NOMO-1 treated with dmso at 0.1 percent for 144 hours (cell line): ENCODE data around the gene COPE.
A peak's percentile ranks its signal among the peaks of the same experiment; 100 is the strongest.
"Not testable (repeated sequence)": the region's sequence is repeated elsewhere in the genome, so short reads cannot be mapped to it uniquely, and the experiment has no call there.

ENCODE experiments used
- DNase-seq: peaks from one replicate; lab custom pipeline; 2025; ENCODE audit not compliant: unreplicated experiment; lab: John Stamatoyannopoulos, UW

Gene COPE

DNA sequence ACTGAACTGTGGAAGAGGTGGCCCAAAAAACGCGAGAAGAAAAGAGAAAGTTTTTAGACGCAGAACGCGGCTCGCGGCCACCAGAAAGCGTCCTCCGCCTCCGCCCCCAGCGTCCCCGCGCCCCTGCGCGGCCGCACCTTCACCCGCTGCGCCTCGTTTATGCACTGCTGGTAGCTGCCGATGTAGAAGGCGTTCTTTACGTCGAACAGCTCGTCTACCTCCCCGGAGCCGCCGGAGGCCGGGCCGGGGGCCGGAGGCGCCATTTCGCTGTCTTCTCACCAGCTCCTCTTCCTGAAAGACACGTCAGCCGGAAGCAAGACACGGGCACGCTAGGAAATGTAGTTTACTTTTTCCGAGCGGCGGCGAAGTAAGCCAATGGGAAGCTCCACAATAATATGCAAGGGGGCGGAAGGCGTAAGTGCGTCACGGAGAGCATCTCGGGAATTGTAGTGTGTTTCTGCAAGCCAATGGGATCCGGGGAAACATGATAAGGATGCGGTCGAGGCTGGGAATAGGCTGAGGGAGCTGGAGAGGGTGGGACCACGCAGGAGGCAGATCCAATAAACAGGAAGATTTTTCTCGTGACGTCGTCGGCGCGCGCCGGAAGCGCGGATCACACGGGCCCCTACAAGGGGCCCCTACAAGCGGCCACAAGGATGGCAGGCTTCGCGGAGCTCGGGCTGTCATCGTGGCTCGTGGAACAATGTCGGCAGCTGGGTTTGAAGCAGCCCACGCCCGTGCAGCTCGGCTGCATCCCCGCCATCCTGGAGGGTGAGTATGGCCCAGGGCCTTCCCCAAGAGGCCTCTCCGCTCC, at the start of gene COPE, which contains the start of gene DDX49:
COPE (minus strand) TSS at position 302 of the 814 bp plus-strand sequence; CDS start at position 263, 39 bp downstream.
DDX49 (plus strand) TSS at position 630 of the 814 bp plus-strand sequence; CDS start at position 657, 27 bp downstream.
- peak; percentile 99 for DNase-seq

DNA sequence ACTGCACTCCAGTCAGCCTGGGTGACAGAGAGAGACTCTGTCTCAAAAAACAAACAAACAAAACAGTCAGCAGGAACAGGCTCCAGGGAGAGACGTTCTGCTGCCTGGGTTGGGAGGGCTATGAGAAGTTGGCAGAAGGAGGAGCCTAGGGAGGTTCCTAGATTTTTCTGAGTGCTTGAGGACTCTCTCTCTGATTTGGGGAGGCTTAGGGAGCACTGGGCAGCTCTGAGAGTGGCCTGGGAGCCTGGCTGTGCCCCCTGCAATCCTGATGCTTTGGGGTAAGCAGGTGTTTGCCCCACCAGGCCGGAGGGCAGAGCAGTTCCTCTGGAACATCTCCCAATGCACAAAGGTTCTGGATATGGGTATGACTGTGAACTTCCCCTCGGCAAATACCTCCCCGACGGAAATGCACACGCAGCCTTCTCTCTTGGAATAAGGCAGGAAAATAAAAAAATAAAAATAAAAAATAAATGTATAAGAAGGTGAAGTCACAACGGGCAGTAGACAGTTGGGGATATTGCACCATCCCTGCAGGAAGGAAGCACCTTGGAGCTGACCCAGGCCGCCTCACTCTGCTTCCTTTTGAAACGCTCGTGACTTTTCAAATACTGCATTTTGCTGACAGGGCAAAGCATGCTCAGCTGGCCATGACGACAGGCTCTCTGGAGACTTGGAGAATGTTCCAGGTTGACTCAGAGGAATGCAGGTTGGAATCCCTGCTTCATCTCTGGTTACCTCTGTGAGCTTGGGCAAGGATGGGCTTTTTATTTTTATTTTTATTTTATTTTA, 48.4 kb upstream of the COPE start:
- DNase-seq: peak; percentile 85

DNA sequence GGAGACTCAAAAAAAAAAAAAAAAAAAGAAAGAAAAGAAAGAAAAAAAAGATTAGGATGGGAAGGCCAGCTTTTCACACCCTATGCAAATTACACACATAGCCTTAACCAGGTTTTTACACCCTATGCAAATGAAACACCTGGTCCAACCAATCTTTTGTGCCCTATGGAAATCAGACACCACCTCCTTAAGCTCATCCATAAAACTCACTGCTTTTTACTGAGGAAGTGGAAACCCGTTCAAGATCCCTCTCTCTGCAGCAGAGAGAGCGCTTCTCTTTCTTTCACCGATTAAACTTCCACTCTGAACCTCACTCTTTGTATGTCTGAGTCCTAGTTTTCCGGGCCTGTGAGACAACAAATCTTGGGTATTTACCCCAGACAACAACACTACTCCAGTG, 47.1 kb upstream of the COPE start:
- DNase-seq: peak; percentile 38

DNA sequence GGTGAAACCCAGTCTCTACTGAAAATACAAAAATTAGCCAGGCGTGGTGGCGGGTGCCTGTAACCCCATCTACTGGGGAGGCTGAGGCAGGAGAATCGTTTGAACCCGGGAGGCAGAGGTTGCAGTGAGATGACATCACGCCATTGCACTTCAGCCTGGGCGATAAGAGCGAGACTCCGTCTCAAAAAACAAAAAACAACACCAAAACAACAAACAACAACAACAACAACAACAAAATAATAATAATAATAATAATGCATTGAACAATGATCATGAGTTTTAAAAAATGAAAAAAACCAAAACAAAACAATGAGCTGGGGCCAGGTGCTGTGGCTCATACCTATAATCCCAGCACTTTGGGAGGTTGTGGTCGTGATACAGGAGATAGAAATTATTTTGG, 44.9 kb upstream of the COPE start:
- no peak for DNase-seq

DNA sequence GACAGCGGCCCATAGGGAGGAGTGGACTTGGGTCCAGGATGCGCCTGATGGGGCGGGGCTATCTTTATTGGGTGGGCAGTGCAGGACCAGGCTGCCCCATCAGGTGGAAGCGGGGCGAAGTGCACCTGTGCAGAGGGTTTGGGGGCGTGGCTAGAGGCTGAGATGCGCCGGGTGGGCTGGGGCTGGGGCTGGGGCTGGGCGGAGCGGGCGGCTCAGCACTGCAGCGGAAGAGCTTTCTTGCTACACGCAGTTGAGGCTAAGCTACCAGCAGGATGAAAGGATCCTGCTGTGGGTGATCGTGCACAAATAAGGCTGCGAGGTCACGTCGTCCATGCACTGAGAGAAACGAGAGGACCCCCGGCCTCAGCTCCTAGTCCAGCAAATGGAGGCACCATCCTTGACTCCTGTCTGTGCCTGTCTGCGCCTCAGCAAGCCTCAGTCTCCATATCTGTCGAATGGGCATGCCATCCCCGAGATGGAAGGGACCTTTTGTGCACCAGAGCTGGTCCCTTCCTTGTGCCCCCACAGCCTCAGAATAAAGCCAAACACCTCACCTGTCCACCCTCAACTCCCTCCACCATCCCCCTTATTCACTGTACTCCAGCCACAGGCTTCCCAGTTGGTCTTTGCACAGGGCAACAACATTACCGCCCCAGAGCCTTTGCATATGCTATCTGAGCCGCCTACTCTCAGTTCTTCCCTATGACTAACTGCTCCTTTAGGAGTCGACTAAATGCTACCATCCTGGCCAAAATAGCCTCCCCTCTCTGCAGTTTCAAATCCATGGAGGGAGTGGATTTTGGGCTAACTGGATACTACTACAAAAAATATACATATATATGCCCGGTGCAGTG, 42.8 kb upstream of the COPE start:
- no peak for DNase-seq

DNA sequence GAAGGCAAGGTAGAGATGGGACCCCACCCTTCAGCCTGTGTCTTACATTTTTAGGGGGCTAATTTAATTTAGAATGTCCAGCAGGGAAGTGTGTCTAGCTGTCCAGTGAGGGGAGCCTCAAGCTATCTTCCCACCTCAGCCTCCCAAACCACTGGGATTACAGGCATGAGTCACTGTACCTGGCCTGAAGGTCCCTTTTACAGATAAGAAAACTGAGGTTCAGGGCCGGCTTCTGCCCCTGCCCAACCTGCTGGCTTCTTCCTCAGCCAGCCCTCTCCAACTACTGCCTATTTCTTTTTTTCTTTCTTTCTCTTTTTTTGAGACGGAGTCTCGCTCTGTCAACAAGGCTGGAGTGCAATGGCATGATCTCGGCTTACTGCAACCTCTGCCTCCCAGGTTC, 41.2 kb upstream of the COPE start:
- DNase-seq: no peak

DNA sequence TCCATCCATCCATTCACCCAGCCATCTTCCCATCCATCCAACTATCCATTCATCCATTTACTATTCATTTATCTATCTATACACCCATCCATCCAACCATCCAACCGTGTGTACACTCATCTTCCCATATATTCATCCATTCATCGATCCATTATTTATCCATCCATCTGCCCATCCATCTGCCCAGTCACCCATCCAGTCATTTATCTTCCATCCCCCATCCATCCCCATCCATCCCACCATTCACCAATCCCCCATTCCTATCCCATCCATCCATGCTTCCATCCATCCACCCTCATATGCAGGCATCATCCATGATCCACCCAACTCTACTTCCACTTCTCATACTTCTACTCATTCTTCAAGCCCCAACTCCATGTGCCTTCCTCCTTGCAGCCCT, 35.9 kb upstream of the COPE start:
- DNase-seq: no peak

DNA sequence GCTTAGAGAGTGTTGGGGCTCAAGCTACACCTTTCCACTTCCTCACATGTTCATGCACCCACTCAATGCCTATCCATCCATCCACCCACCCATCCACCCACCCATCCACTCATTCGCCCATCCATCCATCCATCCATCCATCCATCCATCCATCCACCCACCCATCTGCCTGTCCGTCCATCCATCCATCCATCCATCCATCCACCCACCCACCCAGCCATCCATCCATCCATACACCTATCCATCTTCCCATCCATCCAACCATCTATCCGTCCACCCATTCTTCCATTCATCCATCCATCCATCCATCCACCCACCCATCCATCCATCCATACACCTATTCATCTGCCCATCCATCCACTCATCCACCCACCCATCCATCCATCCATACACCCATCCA, 34.9 kb upstream of the COPE start:
- no peak for DNase-seq

DNA sequence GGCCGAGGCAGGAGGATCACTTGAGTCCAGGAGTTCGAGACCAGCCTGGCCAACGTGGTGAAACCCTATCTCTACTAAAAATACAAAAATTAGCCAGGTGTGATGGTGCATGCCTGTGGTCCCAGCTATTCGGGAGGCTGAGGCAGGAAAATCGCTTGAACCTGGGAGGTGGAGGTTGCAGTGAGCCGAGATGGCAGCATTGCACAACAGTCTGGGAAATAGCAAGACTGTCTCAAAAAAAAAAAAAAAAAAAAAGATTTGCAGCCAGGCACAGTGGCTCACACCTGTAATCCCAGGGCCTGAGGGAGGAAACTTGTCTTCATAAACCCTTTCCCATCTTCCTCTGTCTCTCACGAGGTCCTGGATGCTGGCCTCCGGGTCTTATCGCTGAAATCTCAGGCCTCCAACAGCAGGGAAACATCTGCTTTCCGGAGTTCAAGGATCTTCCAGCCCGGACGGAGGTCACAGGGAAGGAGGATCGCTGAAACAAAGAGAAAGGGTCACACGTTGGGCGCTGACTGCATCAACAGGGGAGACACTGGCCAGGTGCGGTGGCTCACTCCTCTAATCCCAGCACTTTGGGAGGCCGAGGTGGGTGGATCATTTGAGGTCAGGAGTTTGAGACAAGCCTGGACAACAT, 33.3 kb upstream of the COPE start:
- not testable (repeated sequence) for DNase-seq

DNA sequence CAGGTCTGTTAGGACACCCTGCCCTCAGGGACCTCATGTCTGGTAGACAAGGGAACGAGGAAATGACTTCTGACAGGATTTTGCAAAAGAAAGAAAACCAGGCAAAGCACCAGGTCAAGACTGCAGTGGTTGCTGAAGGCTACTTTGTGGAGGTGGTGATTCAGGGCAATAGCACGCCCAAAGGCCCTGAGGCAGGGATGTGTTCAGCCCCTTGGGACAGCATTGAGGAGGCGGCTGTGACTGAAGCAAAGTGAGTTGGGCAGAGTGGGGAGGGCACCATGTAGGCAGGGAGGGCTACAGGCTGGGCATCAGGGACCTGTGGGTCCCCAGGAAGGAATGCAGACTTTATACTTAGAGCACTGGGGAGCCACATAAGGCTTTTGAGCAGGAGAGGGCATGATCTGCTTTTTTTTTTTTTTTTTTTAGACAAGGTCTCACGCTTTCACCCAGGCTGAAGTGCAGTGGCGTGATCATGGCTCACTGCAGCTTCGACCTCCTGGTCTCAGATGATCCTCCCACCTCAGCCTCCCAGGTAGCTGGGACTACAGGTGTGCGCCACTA, 32.6 kb upstream of the COPE start:
- DNase-seq: no peak

DNA sequence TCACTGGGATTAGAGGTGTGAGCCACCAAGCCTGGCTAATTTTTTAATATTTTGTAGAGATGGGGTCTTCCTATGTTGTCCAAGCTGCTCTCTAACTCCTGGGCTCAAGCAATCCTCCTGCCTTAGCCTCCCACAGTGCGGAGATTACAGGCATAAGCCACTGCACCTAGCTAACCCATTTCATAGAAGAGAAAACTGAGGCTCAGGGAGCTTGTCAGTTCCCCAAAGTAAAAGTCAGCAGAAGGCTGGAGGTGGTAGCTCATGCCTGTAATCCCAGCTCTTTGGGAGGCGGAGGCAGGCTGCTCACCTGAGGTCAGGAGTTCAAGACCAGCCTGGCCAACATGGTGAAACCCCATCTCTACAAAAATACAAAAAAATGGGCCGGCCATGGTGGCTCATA, 30.7 kb upstream of the COPE start:
- no peak for DNase-seq

DNA sequence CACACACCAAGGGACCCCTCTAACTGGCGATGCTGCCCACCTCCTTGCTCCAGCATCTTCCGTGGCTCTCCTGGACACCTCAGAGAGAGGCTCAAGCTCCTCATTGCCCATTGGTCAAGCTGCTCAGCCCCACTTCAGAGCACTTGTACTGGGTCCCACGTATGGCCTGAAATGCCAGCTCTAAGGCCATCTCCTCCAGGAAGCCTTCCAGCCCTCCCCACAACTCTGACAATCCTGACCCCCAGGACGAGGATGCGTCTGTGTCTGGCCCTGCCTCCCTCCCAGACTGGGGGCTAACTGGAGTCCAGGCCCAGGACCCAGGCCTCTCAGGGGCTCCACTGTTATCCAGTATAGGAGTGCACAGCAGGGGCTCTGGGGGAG, 29.8 kb upstream of the COPE start:
- DNase-seq: no peak

DNA sequence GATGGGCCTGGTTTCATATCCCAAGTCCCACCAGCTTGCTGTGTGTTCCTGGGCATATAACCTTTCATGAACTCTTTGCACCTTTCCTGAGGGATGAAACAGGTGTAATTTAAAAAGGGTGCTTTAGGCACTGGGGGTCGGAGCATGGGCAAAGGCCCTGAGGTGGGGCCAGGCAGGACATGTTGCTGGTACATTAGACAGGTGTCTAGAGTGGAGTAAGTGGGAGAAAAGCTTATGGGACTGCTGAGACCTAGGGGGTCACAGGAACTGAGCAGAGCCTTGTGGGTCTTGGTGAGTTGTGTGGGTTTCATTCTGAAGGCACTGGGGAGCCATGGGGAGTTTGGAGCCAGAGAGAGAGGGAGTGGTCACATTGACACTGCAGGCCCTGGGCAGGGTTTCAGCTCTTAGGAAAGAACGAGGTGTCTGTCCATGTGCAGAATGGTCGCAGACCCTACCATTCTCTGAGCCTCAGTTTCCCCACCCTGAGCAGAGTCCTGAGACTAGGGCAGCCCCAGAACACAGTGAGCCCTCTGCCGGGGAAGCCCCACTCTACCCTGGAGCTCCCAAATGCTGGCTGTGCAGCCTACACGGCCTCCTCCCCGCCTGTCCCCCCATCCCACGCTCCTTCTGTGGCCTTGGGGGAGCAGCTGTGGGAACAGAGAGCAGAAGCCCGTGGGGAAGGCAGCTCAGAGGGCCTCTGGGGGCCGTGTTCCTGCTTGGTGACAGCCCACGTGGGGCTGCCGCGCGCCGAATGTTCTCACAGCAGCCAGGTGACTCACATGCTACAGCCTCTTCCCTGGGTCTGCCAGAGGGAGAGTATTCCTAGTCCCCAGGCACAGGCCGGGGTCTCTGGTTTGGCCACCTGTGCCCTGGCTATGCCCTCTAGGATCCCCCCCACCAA, 29.1 kb upstream of the COPE start:
- no peak for DNase-seq

DNA sequence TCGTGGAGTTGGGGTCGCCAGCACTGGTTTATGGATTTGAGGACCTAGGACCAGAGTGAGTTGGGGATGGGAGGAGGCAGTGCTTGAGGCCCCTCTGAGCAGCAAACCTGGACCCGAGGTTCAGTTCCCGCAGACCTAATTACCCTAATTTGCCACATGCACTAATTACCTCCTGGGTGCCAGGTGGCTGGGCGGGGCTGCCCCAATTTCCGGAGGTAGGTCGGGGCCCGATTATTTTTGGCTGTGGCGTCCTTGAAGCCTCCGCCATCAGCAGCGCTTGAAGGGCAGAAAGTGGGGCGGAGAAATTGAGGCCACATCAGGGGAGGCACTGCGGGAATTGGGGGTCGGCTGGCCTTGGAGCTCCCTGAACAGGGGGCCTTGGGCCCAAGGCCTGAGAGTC, 27.7 kb upstream of the COPE start:
- DNase-seq: no peak

DNA sequence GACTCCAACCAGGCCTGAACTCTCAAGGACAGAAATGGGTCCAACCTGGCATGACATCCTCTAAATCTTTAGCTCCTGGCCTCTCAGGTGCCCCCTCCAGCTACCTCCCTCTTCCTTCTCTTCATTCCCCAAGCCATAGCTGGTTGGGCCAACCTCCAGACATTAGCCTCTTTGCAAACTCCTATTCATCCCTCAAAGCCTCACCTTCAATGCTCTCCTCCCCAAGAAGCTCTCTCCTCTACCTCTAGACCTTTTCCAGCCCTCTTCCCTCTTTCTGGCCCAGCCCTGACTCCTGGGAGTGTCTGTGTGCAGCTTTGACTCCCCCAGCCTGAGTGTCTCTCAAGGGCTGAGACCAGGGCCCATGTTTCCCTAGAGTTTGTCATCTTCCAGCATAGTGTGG, 27.1 kb upstream of the COPE start:
- no peak for DNase-seq

DNA sequence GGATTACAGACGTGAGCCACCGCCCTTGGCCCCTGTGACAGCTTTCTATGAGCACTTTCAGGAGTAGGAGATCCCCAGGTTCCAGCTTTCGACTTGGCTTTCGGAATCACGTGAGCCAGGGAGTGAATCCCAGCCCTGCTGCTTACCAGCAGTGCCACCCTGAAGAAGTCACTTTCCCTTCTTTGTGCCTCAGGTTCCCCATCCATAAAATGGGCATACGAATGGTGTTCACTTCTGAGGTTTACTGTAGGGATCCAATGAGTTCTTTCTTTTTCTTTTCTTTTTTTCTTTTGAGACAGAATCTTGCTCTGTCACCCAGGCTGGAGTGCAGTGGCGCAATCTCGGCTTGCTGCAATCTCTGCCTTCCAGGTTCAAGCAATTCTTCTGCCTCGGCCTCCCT, 26.1 kb upstream of the COPE start:
- no peak for DNase-seq

DNA sequence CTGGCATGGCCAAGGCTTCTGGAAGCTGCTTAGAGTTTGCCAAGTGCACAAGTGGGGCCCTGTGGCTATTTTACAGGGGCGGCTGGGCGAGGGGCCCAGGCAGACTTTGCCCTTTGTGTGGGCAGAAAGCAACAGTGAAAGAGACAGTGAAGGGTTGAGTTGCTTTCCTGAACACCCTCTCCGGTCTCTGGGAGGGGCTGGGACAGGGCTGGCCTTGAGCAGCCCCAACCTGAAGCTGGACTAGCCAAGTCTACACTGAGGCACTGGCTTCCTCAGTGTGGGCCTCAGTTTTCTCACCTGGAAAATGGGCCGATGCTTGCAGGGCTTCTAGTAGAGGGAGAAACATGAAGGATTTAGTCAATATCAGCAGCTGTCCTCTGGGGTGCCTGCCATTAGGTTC, 24.3 kb upstream of the COPE start:
- no peak for DNase-seq

DNA sequence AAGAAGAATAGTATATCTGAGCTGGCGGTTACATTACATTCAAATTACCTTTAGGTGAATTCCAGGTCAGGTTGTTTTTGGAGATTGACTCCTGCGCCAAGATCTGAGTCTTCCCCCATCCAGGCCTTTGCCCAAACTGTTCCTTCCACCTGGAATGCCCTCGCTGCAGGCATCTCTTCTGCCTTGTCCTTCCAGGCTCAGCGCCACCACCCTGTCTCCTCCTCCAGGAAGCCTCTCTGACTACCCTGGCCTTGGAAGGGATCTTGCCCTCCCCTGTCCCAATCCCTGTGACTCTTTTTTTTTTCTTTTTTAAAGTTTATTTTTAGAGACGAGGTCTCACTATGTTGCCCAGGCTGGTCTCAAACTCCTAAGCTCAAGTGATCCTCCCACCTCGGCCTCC, 23.5 kb upstream of the COPE start:
- DNase-seq: no peak

DNA sequence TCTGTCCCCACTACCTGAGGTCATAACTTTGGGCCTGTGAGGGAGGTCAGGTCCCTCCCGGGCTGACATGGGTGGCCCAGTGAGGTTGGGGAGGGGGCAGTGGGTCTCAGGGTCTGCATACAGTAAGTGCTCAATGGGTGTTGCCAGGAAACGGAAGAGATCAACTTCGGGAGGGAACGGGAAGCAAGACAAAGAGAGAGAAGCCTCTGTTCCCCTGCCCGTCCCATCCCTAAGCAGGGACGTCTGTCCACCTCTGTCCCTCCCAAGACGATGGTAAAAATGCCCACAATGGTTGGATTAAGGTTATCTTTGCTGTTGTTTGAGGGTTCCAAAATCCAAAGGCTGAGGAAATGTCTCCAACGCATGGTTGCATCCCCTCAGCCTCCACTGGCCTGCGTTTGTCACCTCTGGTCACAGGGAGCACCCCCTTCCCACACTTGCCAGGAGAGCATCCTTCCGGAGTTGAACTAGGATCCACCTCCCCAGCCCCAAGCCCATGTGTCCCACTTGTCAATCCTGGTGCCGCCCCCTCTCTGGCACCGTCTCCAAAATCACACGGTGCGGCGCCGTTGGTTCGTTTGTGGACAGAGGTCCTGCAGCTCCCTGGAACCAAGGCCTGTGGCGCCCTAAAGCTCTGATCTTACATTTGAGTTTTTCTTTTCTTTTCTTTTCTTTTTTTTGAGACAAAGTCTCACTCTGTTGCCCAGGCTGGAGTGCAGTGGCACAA, 22.6 kb upstream of the COPE start:
- DNase-seq: no peak
